ENCODE data around the gene C2orf49. TPM values are rescaled to one million over a fixed set of nuclear protein-coding genes. Genes with fewer than 3 reads are reported as not detected.

Gene C2orf49
- total RNA-seq, 1 experiment from 2014 or later: 11.6 TPM

GRCh38 chr2:105313877-105314276, 23.5 kb upstream of the C2orf49 start:
- TF ChIP-seq EZH2 (IDR thresholded peaks at IDR 0.05; ENCODE audit: low read length, unreplicated experiment) (no peak), EZH2phosphoT487 (IDR thresholded peaks at IDR 0.05; ENCODE audit: borderline replicate concordance, low read length) (no peak), CTCF (conservative IDR thresholded peaks at IDR 0.05; ENCODE audit: low read depth, low read length) (no peak)
- H3F3A ChIP-seq (ENCODE audit: low read length, unreplicated experiment): no peaks in the 10 kb centered on the region
- peaks cover 4% of the 10 kb centered on the region; the same call in 1 of the 2 replicates for H3K4me1 ChIP-seq (ENCODE audit: insufficient read depth, low read length)
- no peak for ATAC-seq
- H2AFZ ChIP-seq (ENCODE audit: low read length): no peak overlapping the region
- intact Hi-C loops (cut with micrococcal nuclease): no loop called here
- no peaks in the 10 kb centered on the region for H3K9me2 ChIP-seq (replicated peaks; ENCODE audit: low read length)
- H3K9ac ChIP-seq (ENCODE audit: low read length): no peak overlapping the region
- H3K27ac ChIP-seq (ENCODE audit: low read length): no peak overlapping the region
- no peak for DNase-seq
- no peaks in the 10 kb centered on the region for H3K36me3 ChIP-seq (ENCODE audit: low read depth, low read length)
- H3K27me3 ChIP-seq (ENCODE audit: low read length): no peaks in the 10 kb centered on the region
- H3K9me3 ChIP-seq (ENCODE audit: low read length): no peaks in the 10 kb centered on the region
- POLR2A ChIA-PET (ENCODE audit: unreplicated experiment): no interaction called here
- H3K4me3 ChIP-seq (ENCODE audit: low read length): no peak overlapping the region
- H3K4me2 ChIP-seq (ENCODE audit: low read length): no peak overlapping the region
- no TSS peak for BruUV-seq (replicated peaks)
- peaks cover 82% of the 10 kb centered on the region for H3K79me2 ChIP-seq (ENCODE audit: low read length)
- H4K20me1 ChIP-seq (ENCODE audit: low read length): no peaks in the 10 kb centered on the region; the same call in 1 of the 2 replicates
- CTCF ChIA-PET: no interaction called here

GRCh38 chr2:105315314-105315713, 22.0 kb upstream of the C2orf49 start:
- H3K36me3 ChIP-seq (ENCODE audit: low read depth, low read length): no peaks in the 10 kb centered on the region
- no peak overlapping the region for H2AFZ ChIP-seq (ENCODE audit: low read length)
- no peaks in the 10 kb centered on the region for H3K27me3 ChIP-seq (ENCODE audit: low read length)
- no peaks in the 10 kb centered on the region for H3F3A ChIP-seq (ENCODE audit: low read length, unreplicated experiment)
- peaks cover 7% of the 10 kb centered on the region for H3K4me1 ChIP-seq (ENCODE audit: insufficient read depth, low read length)
- H3K27ac ChIP-seq (ENCODE audit: low read length): no peak overlapping the region
- no peak overlapping the region for H3K4me2 ChIP-seq (ENCODE audit: low read length)
- TF ChIP-seq EZH2 (IDR thresholded peaks at IDR 0.05; ENCODE audit: low read length, unreplicated experiment): no peak
- no peak for TF ChIP-seq EZH2phosphoT487 (IDR thresholded peaks at IDR 0.05; ENCODE audit: borderline replicate concordance, low read length)
- no peaks in the 10 kb centered on the region for H4K20me1 ChIP-seq (ENCODE audit: low read length)
- no peak for DNase-seq
- H3K9ac ChIP-seq (ENCODE audit: low read length): no peak overlapping the region
- no TSS peak for BruUV-seq (replicated peaks)
- POLR2A ChIA-PET (ENCODE audit: unreplicated experiment): no interaction called here
- no peak for ATAC-seq
- H3K9me2 ChIP-seq (replicated peaks; ENCODE audit: low read length): no peaks in the 10 kb centered on the region
- intact Hi-C loops (cut with micrococcal nuclease): no loop called here
- no peak overlapping the region for H3K4me3 ChIP-seq (ENCODE audit: low read length)
- CTCF ChIA-PET: no interaction called here
- no peaks in the 10 kb centered on the region for H3K9me3 ChIP-seq (ENCODE audit: low read length)
- H3K79me2 ChIP-seq (ENCODE audit: low read length): peaks cover 76% of the 10 kb centered on the region

GRCh38 chr2:105317937-105318336, 19.4 kb upstream of the C2orf49 start:
- CTCF ChIA-PET: interaction anchor here (0.7 kb wide), 1 partner anchor 1028 kb away, joined by 3 read pairs; no protein-coding TSS in a partner anchor

More at GRCh38 chr2:105317937-105318336, 19.4 kb upstream of the C2orf49 start:
- BruUV-seq (replicated peaks): no TSS peak
- no peaks in the 10 kb centered on the region for H3F3A ChIP-seq (ENCODE audit: low read length, unreplicated experiment)
- H3K9me2 ChIP-seq (replicated peaks; ENCODE audit: low read length): no peaks in the 10 kb centered on the region
- no peak for TF ChIP-seq EZH2 (IDR thresholded peaks at IDR 0.05; ENCODE audit: low read length, unreplicated experiment)
- TF ChIP-seq EZH2phosphoT487 (IDR thresholded peaks at IDR 0.05; ENCODE audit: borderline replicate concordance, low read length): no peak
- no peak for TF ChIP-seq CTCF (conservative IDR thresholded peaks at IDR 0.05; ENCODE audit: low read depth, low read length)
- H3K4me2 ChIP-seq (ENCODE audit: low read length): no peak overlapping the region
- no peak for DNase-seq
- no peak overlapping the region for H3K27ac ChIP-seq (ENCODE audit: low read length)
- no peak overlapping the region for H2AFZ ChIP-seq (ENCODE audit: low read length)
- H3K27me3 ChIP-seq (ENCODE audit: low read length): no peaks in the 10 kb centered on the region
- H3K36me3 ChIP-seq (ENCODE audit: low read depth, low read length): no peaks in the 10 kb centered on the region
- H3K9ac ChIP-seq (ENCODE audit: low read length): no peak overlapping the region
- no peaks in the 10 kb centered on the region for H3K9me3 ChIP-seq (ENCODE audit: low read length)
- intact Hi-C loops (cut with micrococcal nuclease): no loop called here
- no peak overlapping the region for H3K4me3 ChIP-seq (ENCODE audit: low read length)
- H3K4me1 ChIP-seq (ENCODE audit: insufficient read depth, low read length): peaks cover 15% of the 10 kb centered on the region
- no peaks in the 10 kb centered on the region for H4K20me1 ChIP-seq (ENCODE audit: low read length)
- peaks cover 76% of the 10 kb centered on the region for H3K79me2 ChIP-seq (ENCODE audit: low read length)
- no peak for ATAC-seq
- POLR2A ChIA-PET (ENCODE audit: unreplicated experiment): no interaction called here

All from PC-3 (cell line).